Measurements from ENCODE around the gene ZNF248.
"Not testable (repeated sequence)": the region's sequence is repeated elsewhere in the genome, so short reads cannot be mapped to it uniquely, and the experiment has no call there.

ZNF248 gene

DNA sequence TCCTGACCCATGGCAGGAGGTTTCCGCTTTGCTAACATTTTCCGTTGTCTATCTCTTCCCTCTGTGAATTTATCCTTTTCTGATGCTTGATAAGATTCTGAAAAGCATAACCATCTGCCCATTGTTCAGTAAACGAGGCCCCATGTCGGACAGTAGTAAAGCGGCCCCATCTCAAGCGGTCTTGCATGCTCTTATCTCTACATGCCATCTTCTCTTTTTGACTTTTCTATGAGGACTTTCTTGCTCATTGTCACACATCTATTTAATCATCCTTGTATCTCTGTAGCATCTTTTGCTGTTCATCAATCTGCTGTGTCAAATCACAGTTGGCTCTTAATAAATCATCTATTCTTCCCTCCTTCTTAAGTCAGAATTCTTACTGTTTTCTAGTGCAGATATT, 37.6 kb downstream of the ZNF248 start:
- no peak for DNase-seq

DNA sequence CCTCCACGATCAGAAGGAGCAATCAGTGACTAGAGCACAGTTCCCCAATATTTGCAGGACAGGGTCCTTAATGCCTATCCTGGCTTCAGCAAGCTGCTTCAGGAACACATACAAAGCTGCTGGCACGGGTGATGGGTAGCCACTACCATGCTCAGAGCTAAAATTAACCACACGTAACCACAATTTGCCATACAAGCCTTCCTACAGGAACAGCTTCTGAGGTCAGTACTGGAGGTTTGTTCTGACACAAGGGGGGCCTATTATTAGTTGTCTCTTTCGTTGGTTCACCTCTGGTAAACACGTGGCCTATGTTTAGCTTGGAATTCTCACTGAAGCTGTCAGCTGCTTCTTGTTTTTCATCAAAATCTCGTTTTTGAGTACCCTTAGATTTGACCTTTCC, 41.1 kb downstream of the ZNF248 start:
- no peak for DNase-seq

DNA sequence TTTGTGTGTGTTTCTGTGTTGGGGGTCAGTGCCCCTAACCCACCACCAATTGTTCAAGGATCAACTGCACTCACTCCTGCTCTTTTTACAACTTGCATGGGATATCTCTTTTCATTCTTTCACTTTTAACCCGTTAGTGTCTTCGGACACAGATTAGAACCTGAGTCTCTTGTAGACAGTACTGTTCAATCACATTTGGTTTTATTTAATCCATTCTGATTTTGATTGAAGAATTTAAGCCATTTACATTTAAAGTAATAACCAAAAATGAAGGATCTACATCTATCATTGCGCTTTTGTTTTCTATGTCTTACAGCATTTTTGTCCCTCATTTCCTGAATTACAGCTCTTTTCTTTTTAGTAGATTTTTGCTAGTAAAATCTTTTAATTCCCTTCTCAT, 43.6 kb downstream of the ZNF248 start:
- no peak for DNase-seq

DNA sequence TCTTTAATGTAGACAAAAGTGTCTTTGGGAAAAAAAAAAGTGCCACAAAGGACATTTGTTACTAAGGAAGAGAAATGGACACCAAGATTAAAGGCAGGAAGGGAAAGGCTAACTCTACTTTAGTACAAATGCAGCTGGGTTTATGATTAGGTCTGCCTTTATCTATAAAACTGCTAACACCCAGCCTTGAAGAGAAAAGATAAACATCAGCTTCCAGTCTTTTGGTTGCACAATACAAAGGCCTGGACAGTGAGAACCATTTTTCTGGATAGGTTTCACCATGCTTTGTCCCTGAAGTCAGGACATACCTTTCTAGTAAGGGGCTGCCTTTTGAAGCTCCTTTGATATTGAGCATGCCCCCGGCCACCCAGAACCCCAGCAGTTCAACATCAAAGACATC, 45.1 kb downstream of the ZNF248 start:
- no peak for DNase-seq

DNA sequence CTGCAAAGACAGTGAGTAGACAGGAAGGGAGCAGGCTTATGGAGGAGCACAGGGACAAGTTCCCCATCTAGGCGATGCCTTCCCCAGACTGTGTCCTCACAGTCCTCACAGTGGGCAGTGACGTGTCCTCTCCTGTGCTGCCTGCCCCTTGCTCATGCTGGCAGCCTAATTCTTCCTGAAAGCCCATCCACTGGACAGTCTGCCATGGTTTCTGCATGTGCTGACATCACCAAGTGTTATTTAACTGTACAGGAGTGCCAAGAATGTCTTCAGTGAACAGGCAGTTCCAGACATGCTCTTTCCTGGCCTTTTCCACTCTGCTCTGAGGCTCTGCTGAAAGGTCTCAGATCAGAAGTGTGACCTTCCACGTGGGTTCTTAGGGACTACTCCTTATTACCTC, 54.1 kb downstream of the ZNF248 start:
- no peak for DNase-seq

DNA sequence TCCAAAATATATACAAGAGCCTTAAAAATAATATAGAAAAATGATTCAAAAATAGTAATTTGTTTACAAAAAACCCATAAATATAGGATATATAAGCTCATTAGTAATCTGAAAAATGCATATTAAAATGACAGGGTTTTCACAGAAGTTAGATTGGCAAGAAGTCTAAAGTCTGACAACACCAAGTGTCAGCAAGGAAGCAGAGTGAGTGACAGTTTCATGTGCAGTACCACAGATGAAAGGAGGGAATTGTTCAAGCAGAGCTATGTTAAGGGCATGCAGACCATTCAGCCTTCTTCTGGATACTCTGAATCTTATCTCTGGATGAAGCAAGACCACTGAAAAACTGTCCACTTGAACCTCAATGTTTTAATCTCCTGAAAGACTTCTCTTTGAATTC, 55.9 kb downstream of the ZNF248 start:
- DNase-seq: no peak

DNA sequence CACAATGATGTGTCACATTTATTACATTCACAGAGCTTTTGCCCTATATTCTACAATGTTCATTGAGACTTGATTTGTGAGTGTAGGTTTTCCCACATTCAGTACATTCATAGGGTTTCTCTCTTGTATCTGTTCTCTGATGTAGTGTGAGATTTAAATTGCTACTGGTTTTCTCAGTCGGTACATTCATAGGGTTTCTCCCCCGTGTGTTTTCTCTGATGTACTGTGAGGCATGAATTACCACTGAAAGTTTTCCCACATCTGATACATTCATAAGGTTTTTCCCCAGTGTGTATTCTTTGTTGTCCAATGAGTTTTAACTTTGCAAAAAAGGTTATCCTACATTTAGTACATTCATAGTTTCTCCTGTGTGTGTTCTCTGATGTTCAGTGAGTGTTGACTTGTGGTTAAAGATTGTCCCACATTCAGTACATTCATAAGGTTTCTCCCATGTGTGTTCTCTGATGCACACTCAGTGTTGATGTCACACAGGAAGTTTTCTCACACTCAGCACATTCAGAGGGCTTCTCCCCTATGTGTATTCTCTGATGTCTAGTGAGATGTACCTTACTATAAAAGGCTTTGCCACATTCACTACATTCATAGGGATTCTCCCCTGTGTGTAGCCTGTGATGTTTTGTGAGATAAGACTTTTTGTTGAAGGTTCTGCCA, 63.0 kb downstream of the ZNF248 start:
- DNase-seq: no peak

DNA sequence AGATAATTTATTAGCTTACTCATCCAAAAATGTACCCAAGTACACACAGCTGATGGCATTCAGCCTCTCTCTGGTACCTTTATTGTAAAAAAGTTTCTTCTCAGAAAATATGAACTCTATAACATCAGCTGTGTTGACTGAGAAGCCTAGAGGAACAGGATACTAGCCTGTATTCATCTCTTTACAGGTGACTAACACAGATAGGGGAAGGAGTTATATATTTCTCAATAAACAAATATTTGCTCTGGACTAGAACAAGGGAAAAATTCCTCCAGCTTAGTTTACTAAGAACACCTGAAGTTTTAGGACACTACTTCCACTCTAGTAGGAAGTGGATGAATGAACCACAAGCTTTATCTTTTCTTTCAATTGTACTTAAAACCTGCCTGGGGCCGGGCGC, 67.8 kb downstream of the ZNF248 start:
- no peak for DNase-seq

DNA sequence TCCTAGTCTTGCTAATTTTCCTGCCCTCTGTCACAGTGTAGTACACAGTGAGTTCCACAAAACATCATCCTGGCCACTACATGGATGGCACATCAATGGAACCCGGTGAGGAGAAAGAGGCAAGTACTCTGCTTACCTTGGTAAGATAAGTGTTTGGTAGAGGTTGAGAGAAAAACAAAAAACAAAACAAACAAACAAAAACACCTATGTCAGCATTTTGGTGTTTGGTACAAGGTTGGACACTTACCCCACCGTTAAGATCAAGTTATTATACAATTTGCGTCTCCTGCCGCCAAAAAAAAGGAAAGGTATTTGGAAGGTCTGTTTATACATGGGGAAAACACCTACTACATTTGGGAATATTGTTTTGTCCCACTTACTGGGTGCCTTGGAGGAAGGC, 72.7 kb downstream of the ZNF248 start:
- DNase-seq: no peak

DNA sequence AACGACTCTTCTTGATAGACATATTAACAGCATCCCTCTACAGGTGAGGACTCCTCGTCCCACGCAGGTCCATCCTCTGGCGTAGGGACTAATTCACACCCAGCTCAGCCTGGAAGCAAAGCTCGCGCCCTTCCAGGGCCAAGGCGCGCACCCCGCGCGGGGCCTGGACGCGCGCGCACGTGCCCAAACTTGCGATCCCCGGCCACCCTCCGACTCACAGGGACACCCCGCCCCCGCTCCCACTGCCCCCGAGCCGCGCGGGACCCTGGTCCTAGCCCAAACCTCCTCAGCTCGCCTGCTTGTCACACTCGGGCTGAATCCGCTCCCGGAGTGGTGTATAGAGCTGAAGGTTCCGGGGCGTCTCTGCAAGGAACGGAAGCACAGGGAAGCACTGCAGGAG, 76.9 kb downstream of the ZNF248 start:
- no peak for DNase-seq

DNA sequence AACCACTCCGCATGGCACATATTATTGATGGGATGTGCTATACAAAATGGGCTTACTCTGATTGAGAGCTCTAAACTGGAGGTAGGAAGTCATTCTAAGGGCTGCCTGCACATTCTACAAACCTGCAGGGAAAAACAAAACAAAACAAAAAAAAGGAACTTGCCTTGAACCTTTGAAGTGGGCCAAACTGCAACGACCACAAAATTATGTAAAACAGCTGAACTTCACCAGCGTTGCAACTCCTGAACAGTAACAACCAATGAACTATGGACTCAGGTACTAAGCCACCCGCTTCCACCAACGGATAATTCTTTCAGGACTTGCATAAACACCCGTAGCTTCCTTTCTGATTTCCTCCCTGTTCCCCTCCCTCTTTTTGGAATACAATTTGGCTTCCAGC, 80.4 kb downstream of the ZNF248 start:
- no peak for DNase-seq

DNA sequence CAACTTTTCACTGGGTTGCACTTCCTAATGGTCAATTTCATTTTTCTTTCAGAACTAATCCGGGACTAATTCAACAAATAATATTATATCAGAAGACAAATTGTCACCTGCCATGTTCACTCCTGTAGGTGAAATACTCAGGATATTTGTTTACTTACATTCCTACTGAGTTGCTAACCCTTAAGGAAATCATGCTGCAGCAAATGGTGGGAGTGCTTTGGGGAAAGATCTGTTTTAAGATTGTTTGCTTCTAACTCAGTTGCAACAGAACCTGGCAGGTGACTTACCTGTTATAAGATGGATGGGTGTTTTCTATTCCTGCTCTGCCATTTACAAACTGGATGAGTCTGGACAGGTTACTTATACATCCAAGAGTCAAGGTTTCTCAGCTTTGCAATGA, 81.8 kb downstream of the ZNF248 start:
- no peak for DNase-seq

DNA sequence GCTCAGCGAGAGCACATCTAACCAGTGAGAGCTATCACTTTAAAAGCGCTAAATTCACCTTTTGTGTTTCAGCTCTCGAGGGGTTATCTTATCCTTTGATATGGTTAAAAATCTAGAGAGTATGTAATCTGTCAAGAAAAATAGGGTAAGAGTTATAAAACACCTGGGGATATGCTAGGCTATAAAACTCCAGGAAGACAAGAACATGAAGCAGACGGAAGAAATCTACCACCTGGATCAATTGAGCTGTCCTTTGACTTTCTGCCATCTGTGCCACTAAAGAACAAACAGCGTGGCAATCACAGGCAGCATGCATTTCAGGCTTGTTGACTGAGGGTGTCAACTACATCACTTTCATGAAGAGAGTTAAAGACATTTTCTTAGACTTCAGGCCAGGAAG, 83.1 kb downstream of the ZNF248 start:
- no peak for DNase-seq

DNA sequence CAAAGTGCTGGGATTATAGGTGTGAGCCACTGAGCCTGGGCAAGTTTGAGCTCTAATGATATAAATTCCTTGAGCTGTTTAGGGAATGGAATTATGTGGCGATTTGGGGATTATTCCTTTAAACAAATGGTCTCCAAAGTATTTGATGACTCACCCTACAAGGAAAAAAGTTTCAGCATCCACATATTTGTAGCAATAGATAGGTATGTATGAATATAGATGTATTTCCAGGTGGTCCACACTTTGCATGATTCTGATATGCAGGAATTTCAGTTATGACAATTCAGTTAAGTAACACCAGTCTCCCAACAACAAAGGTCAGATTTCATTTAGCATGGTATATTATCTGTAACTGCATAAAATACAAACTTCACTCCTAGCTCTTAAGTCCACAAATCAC, 92.2 kb downstream of the ZNF248 start:
- no peak for DNase-seq

DNA sequence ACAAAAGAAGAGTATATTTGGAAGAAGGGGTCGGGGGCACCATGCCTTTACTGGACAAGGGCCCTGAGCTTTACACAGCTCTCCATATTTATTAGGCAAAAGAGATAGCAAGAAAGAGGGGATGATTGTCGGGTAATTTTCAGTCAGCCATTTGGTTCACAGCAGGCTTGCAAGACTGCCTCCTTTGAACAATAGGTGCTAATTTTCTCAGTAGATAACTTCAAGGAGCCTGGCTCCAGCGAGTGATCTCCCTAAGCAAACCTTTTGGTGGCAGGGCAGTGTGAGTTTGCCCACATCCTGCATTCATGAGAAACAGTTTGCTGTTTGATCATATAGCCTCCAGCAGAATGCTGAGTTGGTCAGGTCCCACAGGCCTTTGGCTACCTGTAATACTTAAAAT, 94.3 kb downstream of the ZNF248 start:
- DNase-seq: no peak

DNA sequence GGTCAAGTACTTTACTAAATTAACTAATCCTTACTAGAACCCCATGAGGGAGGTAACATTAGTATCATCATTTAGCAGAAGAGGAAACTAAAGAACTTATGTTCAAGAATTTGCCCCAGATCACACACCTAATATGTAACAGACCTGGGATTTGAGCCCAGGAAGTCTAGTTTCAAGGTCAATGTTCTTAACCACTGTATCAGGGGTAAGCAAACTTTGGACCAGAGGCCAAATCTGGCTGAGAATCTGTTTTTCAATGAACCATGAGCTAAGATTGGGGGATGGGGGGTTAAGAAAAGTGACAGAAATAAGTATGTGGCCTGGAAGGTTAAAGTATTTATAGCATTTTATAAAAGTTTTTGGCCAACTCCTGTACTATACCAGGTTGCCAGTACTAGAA, 95.1 kb downstream of the ZNF248 start:
- DNase-seq: no peak

DNA sequence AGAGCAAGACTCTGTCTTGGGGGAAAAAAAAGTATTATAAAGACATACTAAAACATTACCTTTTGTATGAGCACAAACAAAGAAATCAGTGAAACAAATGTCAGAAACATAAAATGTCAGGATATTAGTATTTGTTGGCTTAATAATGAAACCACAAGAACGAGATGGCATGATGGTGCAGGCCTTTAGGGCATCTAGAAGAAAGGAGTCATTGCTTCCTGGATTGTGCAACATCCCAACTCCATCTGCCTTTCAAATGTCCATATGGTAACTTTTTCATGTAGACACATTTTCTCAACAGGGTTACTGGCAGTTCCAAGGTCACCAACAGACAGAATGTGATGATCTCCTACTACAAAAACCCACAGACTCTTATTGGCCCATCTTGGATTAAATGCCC, 96.6 kb downstream of the ZNF248 start:
- no peak for DNase-seq

DNA sequence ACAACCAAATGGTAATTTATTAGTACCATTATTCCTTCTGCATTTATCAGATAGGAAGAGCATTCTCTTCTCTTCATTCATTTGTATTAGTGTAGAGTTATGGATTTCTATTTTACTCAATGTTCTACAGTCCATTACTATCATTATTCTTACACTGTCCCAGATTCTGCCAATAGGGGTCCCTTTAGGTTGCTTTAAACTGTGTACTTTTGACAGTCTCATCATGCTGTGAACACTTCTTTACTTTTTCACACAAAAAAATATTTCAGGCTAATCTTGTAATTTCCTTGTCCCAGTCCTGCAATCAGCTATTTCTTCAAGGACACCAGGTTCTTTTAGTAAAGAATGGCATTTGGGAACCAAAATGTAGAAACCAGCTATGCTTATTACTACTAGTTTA, 99.3 kb downstream of the ZNF248 start:
- no peak for DNase-seq

DNA sequence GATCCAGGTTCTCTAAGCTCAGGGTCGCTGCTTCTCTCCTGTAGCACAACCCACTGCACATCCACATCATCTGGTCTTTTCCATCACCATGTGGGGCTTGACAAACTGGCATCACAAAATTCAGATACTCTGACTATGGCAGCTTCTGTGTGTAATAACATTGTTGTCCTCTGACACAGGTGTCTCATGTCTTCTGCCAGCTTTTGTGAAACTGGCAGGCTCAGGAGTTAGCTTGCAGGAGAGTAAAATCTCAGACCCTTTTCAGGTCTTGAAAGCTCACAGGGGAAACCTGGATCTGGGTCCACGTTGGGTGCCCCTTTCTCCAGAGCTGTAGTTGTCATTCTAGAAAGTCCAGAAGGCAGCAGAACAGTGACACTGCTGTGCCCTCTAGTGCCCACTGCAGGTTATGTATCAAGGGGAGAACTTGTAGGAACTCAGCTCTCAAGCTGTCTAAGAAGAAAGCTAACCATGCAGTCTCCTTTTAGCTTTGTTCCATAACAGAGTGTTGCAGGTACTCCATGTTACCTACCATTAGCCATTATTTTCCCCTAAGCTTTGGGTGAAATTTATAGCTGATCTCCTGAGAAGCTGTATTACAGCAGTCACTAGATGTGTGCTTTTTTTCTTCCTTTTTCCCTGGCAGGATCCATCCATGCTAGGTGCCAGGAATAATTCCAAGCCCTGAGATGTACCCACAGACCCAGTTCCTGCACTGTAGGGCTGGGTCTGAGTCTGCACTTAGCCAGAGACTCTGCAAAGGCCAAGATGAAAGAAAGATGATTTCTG, 102.7 kb downstream of the ZNF248 start:
- DNase-seq: no peak

DNA sequence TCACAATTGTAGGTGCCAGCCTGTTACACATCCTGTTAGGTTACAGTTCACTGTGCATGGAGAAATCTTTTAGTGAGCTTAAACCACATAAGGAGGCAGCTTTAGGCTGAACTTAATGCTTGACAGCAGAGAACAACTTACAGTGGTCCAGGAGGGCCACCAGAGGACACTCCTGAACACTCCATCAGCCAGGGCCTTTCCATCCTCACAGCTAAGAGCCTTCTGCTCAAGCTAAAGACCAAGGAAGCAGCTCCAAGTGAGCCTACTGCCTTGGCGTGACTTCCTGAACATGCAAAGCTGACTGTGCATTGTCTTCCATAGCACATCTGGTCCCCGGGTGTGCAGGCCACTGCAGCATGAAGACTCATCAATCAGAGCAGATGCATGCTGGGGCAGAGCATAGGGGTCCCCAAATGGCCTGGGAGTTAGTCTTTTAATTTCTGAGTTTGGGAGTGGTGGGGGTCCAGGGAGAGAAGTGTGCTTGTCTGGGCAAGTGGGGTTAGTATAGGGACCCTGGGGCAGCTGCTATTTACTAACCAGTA, 105.0 kb downstream of the ZNF248 start:
- no peak for DNase-seq

DNA sequence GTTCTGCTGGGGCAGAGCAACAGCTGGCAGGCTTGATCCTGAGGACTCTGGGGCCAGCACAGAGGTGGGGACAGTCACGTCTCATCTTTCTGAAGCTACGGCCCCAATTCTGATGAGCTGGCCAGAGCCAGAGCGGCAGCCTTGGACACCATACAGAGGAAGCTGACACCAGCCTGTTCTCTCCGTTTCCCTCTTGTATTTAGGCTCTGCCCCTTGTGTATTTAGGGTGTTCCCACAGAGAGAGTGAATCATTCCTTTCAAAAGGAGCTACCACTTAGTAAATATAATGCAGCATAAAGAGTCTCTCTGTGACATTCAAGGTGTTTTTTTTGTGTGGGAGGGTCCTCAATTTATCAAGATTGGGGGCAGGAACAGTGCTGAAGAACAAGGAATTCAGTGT, 109.2 kb downstream of the ZNF248 start:
- DNase-seq: no peak

DNA sequence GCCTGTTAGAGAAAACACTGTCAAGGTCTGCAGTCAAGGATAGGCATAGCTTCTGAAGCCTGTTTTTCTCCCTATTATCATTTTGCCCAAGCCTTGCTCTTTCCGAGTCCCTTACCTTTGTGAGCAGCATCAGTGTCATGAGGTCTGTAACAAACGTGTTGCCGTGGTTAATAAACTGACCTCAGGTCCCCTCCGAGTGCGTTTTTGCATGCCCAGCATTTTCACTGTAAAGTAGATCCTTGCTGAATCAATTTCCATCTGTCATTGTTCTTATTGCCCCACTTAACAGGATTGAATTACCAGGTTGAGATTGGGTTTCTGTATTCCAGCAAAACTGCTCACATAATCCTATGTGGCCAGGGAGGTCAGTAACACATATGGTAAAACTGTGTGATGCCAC, 110.3 kb downstream of the ZNF248 start:
- no peak for DNase-seq

DNA sequence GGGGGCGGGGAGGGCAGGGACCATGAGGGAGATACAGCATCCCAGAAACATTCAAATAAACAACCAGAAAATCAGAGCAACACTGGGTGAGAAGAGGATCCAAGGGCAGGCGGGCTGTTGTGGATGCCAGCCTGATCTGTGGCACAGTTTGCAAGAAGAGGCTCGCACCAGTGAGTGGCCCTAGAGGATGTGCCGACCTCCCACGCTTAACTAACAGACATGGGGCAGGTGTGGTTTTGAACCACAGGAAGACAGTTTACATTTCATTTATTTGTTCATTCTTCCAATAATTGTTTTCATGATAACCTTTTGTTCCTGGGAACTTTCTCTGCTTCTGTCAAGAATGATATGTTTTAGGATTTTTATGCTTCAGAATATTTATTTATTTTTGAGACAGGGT, 115.6 kb downstream of the ZNF248 start:
- no peak for DNase-seq

DNA sequence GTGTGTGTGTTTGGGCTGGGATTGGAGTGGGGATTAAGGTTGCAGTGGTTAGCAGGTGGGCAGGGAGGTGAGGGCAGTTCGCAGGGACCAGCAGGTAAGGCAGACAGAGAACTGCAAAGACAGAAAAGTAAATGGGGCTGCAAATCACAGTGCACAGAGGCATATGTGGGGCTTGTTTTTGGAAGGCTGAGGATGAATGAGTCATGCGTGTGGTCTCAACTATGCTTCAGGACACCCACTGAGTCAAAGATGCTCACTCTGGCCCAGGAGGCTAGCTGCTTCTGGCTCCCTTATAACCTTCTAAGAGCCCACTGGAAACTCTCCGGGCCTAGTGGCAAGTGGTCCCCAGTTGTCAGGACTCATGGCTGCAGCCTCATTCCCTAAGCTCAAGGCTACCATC, 118.2 kb downstream of the ZNF248 start:
- no peak for DNase-seq

DNA sequence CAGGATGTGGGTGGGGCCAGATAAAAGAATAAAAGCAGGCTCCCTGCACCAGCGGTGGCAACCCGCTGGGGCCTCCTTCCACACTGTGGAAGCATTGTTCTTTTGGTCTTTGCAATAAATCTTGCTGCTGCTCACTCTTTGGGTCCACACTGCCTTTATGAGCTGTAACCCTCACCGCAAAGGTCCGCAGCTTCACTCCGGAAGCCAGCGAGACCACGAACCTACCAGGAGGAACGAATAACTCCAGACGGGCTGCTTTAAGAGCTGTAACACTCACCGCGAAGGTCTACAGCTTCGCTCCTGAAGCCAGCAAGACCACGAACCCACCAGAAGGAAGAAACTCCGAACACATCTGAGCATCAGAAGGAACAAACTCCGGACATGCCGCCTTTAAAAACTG, 119.2 kb downstream of the ZNF248 start:
- DNase-seq: not testable (repeated sequence)

Data from activated CD4-positive, alpha-beta T cell treated with anti-CD3 and anti-CD28 coated beads, Interleukin-2, amount 50 U/mL, for 4 hours (primary cell).